WERI-Rb-1 (cell line): ENCODE data around the gene SSBP3.

ENCODE experiments used
- DNase-seq: peaks from one replicate; pipeline ENCODE4 v3.0.0-alpha.2; 2020
- H3K27ac ChIP-seq: fragments of 250-450 bp; sonication (Bioruptor Pico); 2 replicates; pipeline ENCODE4 v1.5.1; 2020; ENCODE audit warnings: mild to moderate bottlenecking, moderate library complexity
- H3K27me3 ChIP-seq: fragments of 250-450 bp; sonication (Bioruptor Pico); 2 replicates; pipeline ENCODE4 v1.5.1; 2021; ENCODE audit warnings: mild to moderate bottlenecking, low read depth, moderate library complexity; ENCODE audit not compliant: insufficient read depth, severe bottlenecking
- H3K36me3 ChIP-seq: fragments of 250-450 bp; sonication (Bioruptor Pico); 2 replicates; pipeline ENCODE4 v1.5.1; 2020; ENCODE audit warnings: mild to moderate bottlenecking, moderate library complexity
- H3K4me3 ChIP-seq: 2 replicates; pipeline ENCODE4 v1.5.1; 2011; ENCODE audit warnings: low read depth, mild to moderate bottlenecking, control low read depth, low read length
- H3K9me3 ChIP-seq: fragments of 250-450 bp; sonication (Bioruptor Pico); 2 replicates; pipeline ENCODE4 v1.5.1; 2021; ENCODE audit warnings: mild to moderate bottlenecking, moderate library complexity; ENCODE audit not compliant: severe bottlenecking
- CTCF ChIP-seq: IDR thresholded peaks from 2 replicates; pipeline ENCODE4 v1.5.1; 2011; ENCODE audit warnings: low read depth, mild to moderate bottlenecking, control low read depth, inconsistent platforms, low read length

The SSBP3 gene

GRCh38 chr1:54263601-54264226 lies 142.5 kb downstream of the SSBP3 start:
- no peaks in the 10 kb centered on the region for H3K9me3 ChIP-seq
- H3K27ac ChIP-seq: no peak overlapping the region

GRCh38 chr1:54262244-54262643 lies 143.9 kb downstream of the SSBP3 start:
- no peak for DNase-seq
- Histone ChIP-seq H3K9me3 (no peaks in the 10 kb centered on the region), H3K27me3 (no peaks in the 10 kb centered on the region), H3K4me3 (no peak overlapping the region), H3K27ac (no peak overlapping the region), H3K36me3 (peaks cover 85% of the 10 kb centered on the region)
- TF ChIP-seq CTCF: no peak

More at GRCh38 chr1:54263601-54264226, 142.5 kb downstream of the SSBP3 start:
- no peak for TF ChIP-seq CTCF
- H3K36me3 ChIP-seq: peaks cover 84% of the 10 kb centered on the region
- no peaks in the 10 kb centered on the region for H3K27me3 ChIP-seq
- H3K4me3 ChIP-seq: no peak overlapping the region
- no peak for DNase-seq

GRCh38 chr1:54260810-54261209 lies 145.4 kb downstream of the SSBP3 start:
- peaks cover 81% of the 10 kb centered on the region for H3K36me3 ChIP-seq
- no peak for DNase-seq
- no peak overlapping the region for H3K27ac ChIP-seq
- no peaks in the 10 kb centered on the region for H3K9me3 ChIP-seq
- no peak overlapping the region for H3K4me3 ChIP-seq
- H3K27me3 ChIP-seq: no peaks in the 10 kb centered on the region
- no peak for TF ChIP-seq CTCF

GRCh38 chr1:54259546-54260140 lies 146.6 kb downstream of the SSBP3 start:
- Histone ChIP-seq H3K36me3 (peaks cover 78% of the 10 kb centered on the region), H3K27ac (no peak overlapping the region), H3K4me3 (no peak overlapping the region), H3K9me3 (no peaks in the 10 kb centered on the region), H3K27me3 (no peaks in the 10 kb centered on the region)
- no peak for DNase-seq
- TF ChIP-seq CTCF: no peak

- no peak for TF ChIP-seq CTCF
- no peak for DNase-seq
- no peak overlapping the region for H3K4me3 ChIP-seq
- no peaks in the 10 kb centered on the region for H3K27me3 ChIP-seq
- H3K36me3 ChIP-seq: peaks cover 76% of the 10 kb centered on the region
- no peaks in the 10 kb centered on the region for H3K9me3 ChIP-seq
- H3K27ac ChIP-seq: peak overlapping the region; percentile 68
Measured at GRCh38 chr1:54257876-54258275, 148.3 kb downstream of the SSBP3 start.

- H3K27me3 ChIP-seq: no peaks in the 10 kb centered on the region
- H3K9me3 ChIP-seq: no peaks in the 10 kb centered on the region
- DNase-seq: no peak
- H3K4me3 ChIP-seq: no peak overlapping the region
- peaks cover 77% of the 10 kb centered on the region for H3K36me3 ChIP-seq
- H3K27ac ChIP-seq: peak overlapping the region; percentile 68
- no peak for TF ChIP-seq CTCF
Measured at GRCh38 chr1:54257346-54257620, 148.9 kb downstream of the SSBP3 start.
